NCI-H1694 (cell line): ENCODE data around the gene ST6GAL1.
"Not testable (repeated sequence)": the region's sequence is repeated elsewhere in the genome, so short reads cannot be mapped to it uniquely, and the experiment has no call there.

Source experiments
- DNase-seq: peaks from one replicate; lab custom pipeline; 2025; lab: John Stamatoyannopoulos, UW

Gene ST6GAL1

GRCh38 chr3:187046033-187046432 lies 115.7 kb downstream of the ST6GAL1 start:
- DNase-seq = no peak

DNA sequence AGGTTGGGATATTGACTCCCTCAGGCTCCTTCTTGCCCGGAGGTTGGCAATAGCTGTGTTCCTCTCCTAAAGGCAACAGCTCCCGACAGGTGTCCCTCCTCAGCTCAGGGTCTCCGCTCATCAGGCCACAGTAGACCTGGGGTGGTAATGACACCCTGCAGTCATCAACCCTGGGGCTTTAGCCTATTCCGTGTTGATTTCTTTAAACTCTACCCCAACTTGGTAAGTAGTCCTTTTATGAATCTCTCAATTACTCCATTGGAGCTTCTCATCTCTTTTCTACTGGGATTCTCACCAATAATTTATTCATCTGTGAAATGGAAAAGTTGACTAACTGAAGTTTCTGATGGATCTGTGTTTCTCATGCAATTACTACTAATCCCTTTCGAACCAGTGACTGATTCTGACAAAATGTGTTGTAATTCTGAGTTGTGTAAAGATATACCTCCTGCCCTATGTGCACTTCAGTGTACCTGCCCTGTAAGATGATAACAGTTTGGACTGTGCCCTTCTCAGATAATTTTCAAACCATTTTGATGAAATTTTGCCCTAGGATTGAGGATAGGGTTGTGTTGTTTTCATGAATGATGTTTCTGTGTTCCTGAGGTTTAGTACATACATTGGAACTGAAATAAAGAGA lies 119.3 kb downstream of the ST6GAL1 start:
- no peak for DNase-seq

- no peak for DNase-seq
Measured at GRCh38 chr3:187051066-187051465, 120.7 kb downstream of the ST6GAL1 start.

GRCh38 chr3:187051724-187052366 lies 121.5 kb downstream of the ST6GAL1 start:
- no peak for DNase-seq

- not testable (repeated sequence) for DNase-seq
Measured at GRCh38 chr3:187052427-187052826, 122.1 kb downstream of the ST6GAL1 start.

DNA sequence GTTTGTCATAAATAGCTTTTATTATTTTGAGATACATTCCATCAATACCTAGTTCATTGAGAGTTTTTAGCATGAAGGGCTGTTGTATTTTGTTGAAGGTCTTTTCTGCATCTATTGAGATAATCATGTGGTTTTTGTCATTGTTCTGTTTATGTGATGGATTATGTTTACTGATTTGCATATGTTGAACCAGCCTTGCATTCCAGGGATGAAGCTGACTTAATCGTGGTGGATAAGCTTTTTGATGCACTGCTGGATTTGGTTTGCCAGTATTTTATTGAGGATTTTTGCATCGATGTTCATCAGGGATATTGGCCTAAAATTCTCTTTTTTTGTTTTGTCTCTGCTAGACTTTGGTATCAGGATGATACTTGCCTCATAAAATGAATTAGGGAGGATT lies 124.1 kb downstream of the ST6GAL1 start:
- not testable (repeated sequence) for DNase-seq

- DNase-seq = not testable (repeated sequence)
Measured at GRCh38 chr3:187057803-187058202, 127.5 kb downstream of the ST6GAL1 start.

DNA sequence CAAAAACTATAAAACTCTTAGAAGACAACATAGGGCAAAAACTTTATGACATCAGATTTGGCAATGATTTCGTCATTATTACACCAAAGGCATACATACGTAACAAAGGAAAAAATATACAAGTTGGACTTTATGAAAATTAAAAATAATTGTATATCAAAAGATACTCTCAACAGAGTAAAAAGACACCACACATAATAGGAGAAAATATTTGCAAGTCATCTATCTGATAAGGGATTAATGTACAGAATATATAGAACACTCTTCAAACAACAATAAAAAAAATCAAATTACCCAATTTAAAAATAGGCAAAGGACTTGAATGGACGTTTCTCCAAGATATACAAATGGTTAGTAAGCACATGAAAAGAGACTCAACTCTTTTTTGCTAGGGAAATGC lies 131.4 kb downstream of the ST6GAL1 start:
- no peak for DNase-seq

DNA sequence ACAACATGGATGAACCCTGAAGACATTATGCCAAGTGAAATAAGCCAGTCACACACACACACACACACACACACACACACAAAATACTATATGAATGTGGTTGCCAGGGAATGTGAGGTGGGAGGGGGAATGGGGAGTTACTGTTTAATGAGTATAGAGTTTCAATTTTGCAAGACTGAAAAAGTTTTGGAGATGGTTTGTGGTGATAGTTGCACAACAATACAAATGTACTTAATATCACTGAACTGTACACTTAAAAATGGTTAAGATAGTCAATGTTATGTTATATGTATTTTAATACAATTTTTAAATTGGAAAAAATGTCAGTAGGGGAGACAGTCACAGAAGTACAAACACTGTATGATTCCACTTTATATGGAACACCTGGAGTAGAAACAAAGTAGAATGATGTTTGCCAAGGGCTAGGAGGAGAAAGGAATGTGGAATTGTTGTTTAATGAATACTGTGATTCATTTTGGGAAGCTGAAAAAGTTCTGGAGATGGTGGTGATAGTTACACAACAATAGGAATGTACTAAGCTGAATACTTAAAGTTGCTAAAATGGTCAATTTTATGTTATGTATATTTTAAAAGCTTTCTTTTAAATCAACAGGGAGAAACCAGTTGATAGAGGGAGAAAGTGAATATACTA lies 132.3 kb downstream of the ST6GAL1 start:
- DNase-seq = no peak

GRCh38 chr3:187063286-187064121 lies 133.2 kb downstream of the ST6GAL1 start:
- DNase-seq = no peak

- DNase-seq = no peak
Measured at GRCh38 chr3:187064210-187065115, 134.1 kb downstream of the ST6GAL1 start.

- no peak for DNase-seq
Measured at GRCh38 chr3:187066228-187066995, 136.1 kb downstream of the ST6GAL1 start.

GRCh38 chr3:187068787-187069186 lies 138.5 kb downstream of the ST6GAL1 start:
- no peak for DNase-seq

DNA sequence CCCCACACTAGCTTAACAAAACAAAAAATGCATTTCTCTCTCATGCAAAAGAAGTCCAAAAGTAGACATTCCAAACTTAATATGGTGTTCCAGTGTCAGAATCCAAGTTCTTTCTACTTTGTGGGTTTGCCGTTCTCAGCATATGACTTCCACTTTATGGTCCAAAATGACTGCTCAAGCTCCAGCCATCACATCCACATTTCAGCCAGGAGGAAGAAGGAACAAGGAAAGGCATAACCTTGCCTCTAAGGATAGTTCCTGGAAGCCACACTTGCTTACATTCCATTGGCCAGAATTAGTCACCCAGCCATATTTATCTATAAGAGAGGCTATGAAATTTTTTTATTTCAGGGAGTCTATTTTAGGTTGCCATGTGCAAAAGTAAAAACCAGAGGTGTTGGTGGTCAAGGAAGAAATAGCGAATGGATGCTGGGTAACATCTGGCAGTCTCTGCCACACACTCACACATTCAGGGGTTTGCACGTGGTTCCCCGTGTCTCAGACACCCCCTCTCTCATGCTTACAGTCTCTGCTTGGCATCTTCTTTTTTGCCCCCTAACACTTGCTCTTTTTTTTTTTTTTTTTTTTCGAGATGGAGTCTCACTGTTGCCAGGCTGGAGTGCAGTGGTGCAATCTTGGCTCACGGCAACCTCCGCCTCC lies 139.7 kb downstream of the ST6GAL1 start:
- DNase-seq = no peak

DNA sequence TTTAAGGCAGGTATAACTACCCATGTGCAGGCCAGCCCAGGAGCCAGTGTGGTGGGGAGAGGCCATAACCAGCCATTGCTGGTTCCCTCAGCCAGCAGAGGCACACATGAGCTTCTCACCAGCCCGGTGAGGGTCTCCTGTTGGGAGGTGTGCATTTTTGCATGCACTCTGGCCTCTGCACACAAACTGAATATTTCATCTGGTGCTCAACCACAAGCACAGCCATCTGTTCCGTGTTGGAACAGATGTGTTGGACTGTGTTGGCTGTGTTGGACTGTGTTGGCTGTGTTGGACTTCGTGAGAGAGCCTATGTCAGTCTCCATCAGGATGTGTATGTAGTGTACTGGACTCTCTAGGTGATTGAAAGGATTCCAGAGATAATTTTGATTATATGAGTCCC lies 141.8 kb downstream of the ST6GAL1 start:
- DNase-seq = no peak

DNA sequence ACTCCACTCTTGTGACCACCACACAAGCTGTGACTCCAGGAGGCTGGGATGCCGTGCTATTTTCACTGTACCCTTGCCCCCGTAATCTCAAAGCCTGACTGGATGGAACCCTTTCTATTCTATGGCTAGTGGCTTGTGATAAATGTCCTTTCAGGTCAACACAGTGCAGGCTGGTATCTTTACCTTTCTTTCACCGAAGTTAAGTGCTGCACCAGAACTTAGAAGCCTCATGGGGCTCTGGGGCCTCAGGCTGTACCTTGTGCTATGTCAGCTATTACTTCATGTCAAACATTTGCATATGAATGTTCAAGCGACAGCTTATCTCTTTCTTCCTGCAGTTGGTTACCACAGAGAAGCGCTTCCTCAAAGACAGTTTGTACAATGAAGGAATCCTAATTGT lies 142.2 kb downstream of the ST6GAL1 start:
- DNase-seq = no peak

DNA sequence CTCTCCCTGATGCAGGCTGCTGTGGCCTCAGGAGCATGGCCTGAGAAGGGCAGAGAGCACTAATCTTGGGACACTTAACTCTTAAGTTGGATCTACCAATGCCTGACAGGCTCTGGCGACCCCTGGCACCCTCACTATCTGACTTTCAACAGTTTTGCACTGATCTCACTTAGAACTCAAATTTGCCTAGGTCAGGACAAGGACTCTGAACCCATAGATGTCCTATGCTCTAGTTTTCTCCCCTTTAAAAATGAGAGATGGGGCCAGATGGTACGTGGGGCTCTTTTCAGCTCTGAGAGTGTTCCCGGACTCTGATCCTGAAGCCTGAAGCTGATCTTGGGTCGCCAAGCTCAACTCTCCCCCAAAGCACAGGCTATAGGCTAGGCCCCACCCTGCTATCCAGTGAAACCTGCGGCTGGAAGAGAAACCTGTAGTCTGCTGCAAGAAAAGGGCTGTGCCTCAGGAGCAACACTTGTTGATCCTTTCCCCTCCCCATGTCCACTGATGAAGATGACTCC lies 143.3 kb downstream of the ST6GAL1 start:
- DNase-seq = no peak

GRCh38 chr3:187074846-187075245 lies 144.5 kb downstream of the ST6GAL1 start:
- DNase-seq = no peak

- DNase-seq = no peak
Measured at GRCh38 chr3:187076297-187076696, 146.0 kb downstream of the ST6GAL1 start.

- no peak for DNase-seq
Measured at GRCh38 chr3:187077085-187077484, 146.8 kb downstream of the ST6GAL1 start.
